GM19372 (cell line): ENCODE results near the gene TCF4.

Experiments
- ATAC-seq: cut with Tn5 transposase; IDR thresholded peaks from one replicate; pipeline ENCODE4 v1.9.1; 2021; ENCODE audit warnings: mild to moderate bottlenecking, low read depth, moderate library complexity; ENCODE audit not compliant: unreplicated experiment

TCF4 gene

GRCh38 chr18:55419132-55419946 lies 168.7 kb downstream of the TCF4 start:
- ATAC-seq = no peak

GRCh38 chr18:55418439-55418838 lies 169.6 kb downstream of the TCF4 start:
- no peak for ATAC-seq

- ATAC-seq = no peak
These were observed 171.2 kb downstream of the TCF4 start for GRCh38 chr18:55416791-55417190.

GRCh38 chr18:55415258-55415871 lies 172.6 kb downstream of the TCF4 start:
- peak; percentile 92 for ATAC-seq

GRCh38 chr18:55414475-55414874 lies 173.5 kb downstream of the TCF4 start:
- no peak for ATAC-seq

- ATAC-seq = no peak
These were observed 174.5 kb downstream of the TCF4 start for GRCh38 chr18:55413474-55413873.

GRCh38 chr18:55407774-55408535 lies 180.0 kb downstream of the TCF4 start:
- no peak for ATAC-seq

GRCh38 chr18:55407191-55407590 lies 180.8 kb downstream of the TCF4 start:
- ATAC-seq = no peak

- no peak for ATAC-seq
These were observed 181.5 kb downstream of the TCF4 start for GRCh38 chr18:55406451-55406991.

- ATAC-seq = no peak
These were observed 182.0 kb downstream of the TCF4 start for GRCh38 chr18:55405893-55406406.

- no peak for ATAC-seq
These were observed 182.5 kb downstream of the TCF4 start for GRCh38 chr18:55405475-55405874.

GRCh38 chr18:55404832-55405465 lies 183.0 kb downstream of the TCF4 start:
- ATAC-seq = peak; percentile 57

GRCh38 chr18:55404136-55404830 lies 183.7 kb downstream of the TCF4 start:
- no peak for ATAC-seq

GRCh38 chr18:55403421-55403949 lies 184.5 kb downstream of the TCF4 start:
- ATAC-seq = no peak

GRCh38 chr18:55402731-55403405 lies 185.1 kb downstream of the TCF4 start:
- ATAC-seq = no peak

- no peak for ATAC-seq
These were observed 186.3 kb downstream of the TCF4 start for GRCh38 chr18:55401638-55402191.

GRCh38 chr18:55400590-55401541 lies 187.1 kb downstream of the TCF4 start:
- ATAC-seq = no peak

- ATAC-seq = no peak
These were observed 187.9 kb downstream of the TCF4 start for GRCh38 chr18:55400081-55400480.
